Activated naive CD8-positive, alpha-beta T cell treated with anti-CD3 and anti-CD28 coated beads, Interleukin-2, amount 10 ng/mL, durations not matched to agents 7 days and 5 days (primary cell): Measurements from ENCODE around the gene TMEM205. TPM values are rescaled to one million over a fixed set of nuclear protein-coding genes. Genes with fewer than 3 reads are reported as not detected.
"Not testable (repeated sequence)": the region's sequence is repeated elsewhere in the genome, so short reads cannot be mapped to it uniquely, and the experiment has no call there.

Experiments
- ATAC-seq: fragments of 150-1000 bp; cut with Tn5 transposase; one replicate; pipeline ENCODE4 v1.10.0; 2021; ENCODE audit warnings: low read depth, moderate library complexity
- POLR2A ChIA-PET: fragments of 350-600 bp; sonication (Branson Sonifier 250); formaldehyde crosslinking; loops from one replicate; lab custom pipeline; 2021; ENCODE audit warnings: antibody characterized with exemption; lab: Charles Lee
- DNase-seq: peaks from one replicate; pipeline ENCODE4 v3.0.0; 2021
- H3K27ac Mint-ChIP-seq: one replicate; pipeline ENCODE4 v1.8.0; 2022; ENCODE audit warnings: mild to moderate bottlenecking, mixed read lengths
- H3K27me3 Mint-ChIP-seq: one replicate; pipeline ENCODE4 v1.8.0; 2022; ENCODE audit warnings: mild to moderate bottlenecking, moderate library complexity, mixed read lengths
- H3K36me3 Mint-ChIP-seq: one replicate; pipeline ENCODE4 v1.8.0; 2021; ENCODE audit warnings: mild to moderate bottlenecking, mixed read lengths
- H3K4me1 Mint-ChIP-seq: one replicate; pipeline ENCODE4 v1.8.0; 2021; ENCODE audit warnings: mixed read lengths
- H3K4me3 Mint-ChIP-seq: one replicate; pipeline ENCODE4 v1.8.0; 2022; ENCODE audit warnings: mild to moderate bottlenecking, moderate library complexity, mixed read lengths
- H3K9me3 Mint-ChIP-seq: one replicate; pipeline ENCODE4 v1.8.0; 2021; ENCODE audit warnings: mixed read lengths
- total RNA-seq, 2 experiments: library from RNA; stranded (reverse); gene quantifications; one replicate each; pipeline ENCODE4 v1.2.3, GENCODE V29; 2021

Gene TMEM205
- total RNA-seq, 2 experiments from 2014 or later, result 29.4 to 35.2 TPM

- Mint-ChIP-seq H3K36me3 (peaks cover 1% of the 10 kb centered on the region), H3K9me3 (no peaks in the 10 kb centered on the region), H3K27me3 (no peaks in the 10 kb centered on the region), H3K4me1 (peaks cover 1% of the 10 kb centered on the region), H3K4me3 (no peak overlapping the region), H3K27ac (no peak overlapping the region)
- POLR2A ChIA-PET, result interaction anchor here (0.6 to 1.2 kb wide), 2 partner anchors 13 to 17 kb away, joined by 3 to 4 read pairs; no protein-coding TSS in a partner anchor
- no peak for DNase-seq
- ATAC-seq, result no peak
Measured at GRCh38 chr19:11364296-11364904, 18.3 kb upstream of the TMEM205 start.

- POLR2A ChIA-PET, result interaction anchor here (1.2 kb wide), 1 partner anchor 17 kb away, joined by 3 read pairs; no protein-coding TSS in a partner anchor
- no peak for ATAC-seq
- DNase-seq, result no peak
- Mint-ChIP-seq H3K4me1 (peaks cover 1% of the 10 kb centered on the region), H3K9me3 (no peaks in the 10 kb centered on the region), H3K4me3 (no peak overlapping the region), H3K27me3 (peaks cover 3% of the 10 kb centered on the region), H3K27ac (no peak overlapping the region), H3K36me3 (peaks cover 1% of the 10 kb centered on the region)
Measured at GRCh38 chr19:11363881-11364280, 17.8 kb upstream of the TMEM205 start.

GRCh38 chr19:11361771-11362731, 16.0 kb upstream of the TMEM205 start:
- Mint-ChIP-seq H3K4me3 (no peak overlapping the region), H3K4me1 (peaks cover 1% of the 10 kb centered on the region), H3K9me3 (no peaks in the 10 kb centered on the region), H3K36me3 (peaks cover 1% of the 10 kb centered on the region), H3K27me3 (peaks cover 10% of the 10 kb centered on the region), H3K27ac (no peak overlapping the region)
- DNase-seq (no peak), ATAC-seq (no peak)
- POLR2A ChIA-PET, result interaction anchor here (1.1 kb wide), 1 partner anchor 38 kb away, joined by 4 read pairs; no protein-coding TSS in a partner anchor

GRCh38 chr19:11361037-11361770, 15.1 kb upstream of the TMEM205 start:
- Mint-ChIP-seq H3K36me3 (no peaks in the 10 kb centered on the region), H3K27ac (no peak overlapping the region), H3K27me3 (peaks cover 16% of the 10 kb centered on the region), H3K9me3 (no peaks in the 10 kb centered on the region), H3K4me1 (peaks cover 1% of the 10 kb centered on the region), H3K4me3 (no peak overlapping the region)
- POLR2A ChIA-PET, result interaction anchor here (1.1 kb wide), 1 partner anchor 37 kb away, joined by 4 read pairs; no protein-coding TSS in a partner anchor
- no peak for ATAC-seq
- DNase-seq, result no peak

- POLR2A ChIA-PET, result no interaction called here
- ATAC-seq (no peak), DNase-seq (no peak)
- peaks cover 22% of the 10 kb centered on the region for H3K27me3 Mint-ChIP-seq
- H3K36me3 Mint-ChIP-seq, result peaks cover 2% of the 10 kb centered on the region
- H3K4me1 Mint-ChIP-seq, result peaks cover 7% of the 10 kb centered on the region
- no peak overlapping the region for H3K27ac Mint-ChIP-seq
- no peak overlapping the region for H3K4me3 Mint-ChIP-seq
- no peaks in the 10 kb centered on the region for H3K9me3 Mint-ChIP-seq
Measured at GRCh38 chr19:11359421-11359820, 13.4 kb upstream of the TMEM205 start.

GRCh38 chr19:11356676-11357550, 10.8 kb upstream of the TMEM205 start:
- no peak for ATAC-seq
- no peak overlapping the region for H3K27ac Mint-ChIP-seq
- H3K9me3 Mint-ChIP-seq, result no peaks in the 10 kb centered on the region
- no peak overlapping the region for H3K4me3 Mint-ChIP-seq
- POLR2A ChIA-PET, result no interaction called here
- H3K4me1 Mint-ChIP-seq, result peaks cover 7% of the 10 kb centered on the region
- H3K36me3 Mint-ChIP-seq, result peaks cover 2% of the 10 kb centered on the region
- peaks cover 24% of the 10 kb centered on the region for H3K27me3 Mint-ChIP-seq
- no peak for DNase-seq

GRCh38 chr19:11356074-11356397, 10.0 kb upstream of the TMEM205 start:
- H3K36me3 Mint-ChIP-seq, result peaks cover 2% of the 10 kb centered on the region
- no peaks in the 10 kb centered on the region for H3K9me3 Mint-ChIP-seq
- ATAC-seq (no peak), DNase-seq (no peak)
- no peak overlapping the region for H3K27ac Mint-ChIP-seq
- POLR2A ChIA-PET, result no interaction called here
- H3K4me3 Mint-ChIP-seq, result peak overlapping the region; percentile 62
- H3K4me1 Mint-ChIP-seq, result peaks cover 5% of the 10 kb centered on the region
- H3K27me3 Mint-ChIP-seq, result peaks cover 24% of the 10 kb centered on the region

GRCh38 chr19:11355160-11356073, 9.3 kb upstream of the TMEM205 start, which contains the start of gene PLPPR2:
Gene PLPPR2 (plus strand): TSS chr19:11355432. CDS start chr19:11357674, 2,242 bp downstream.
- DNase-seq (peak; percentile 87), ATAC-seq (peak; percentile 82)
- no peaks in the 10 kb centered on the region for H3K9me3 Mint-ChIP-seq
- peaks cover 24% of the 10 kb centered on the region for H3K27me3 Mint-ChIP-seq
- H3K27ac Mint-ChIP-seq, result no peak within 1 kb of the TSS
- H3K36me3 Mint-ChIP-seq, result peaks cover 2% of the 10 kb centered on the region
- POLR2A ChIA-PET, result no interaction called here
- H3K4me1 Mint-ChIP-seq, result peaks cover 5% of the 10 kb centered on the region
- peak within 1 kb of the TSS; percentile 62 for H3K4me3 Mint-ChIP-seq

- POLR2A ChIA-PET, result not testable (repeated sequence)
Measured at GRCh38 chr19:11354102-11354501, 8.0 kb upstream of the TMEM205 start.

GRCh38 chr19:11349171-11349570, 3.1 kb upstream of the TMEM205 start:
- Mint-ChIP-seq H3K4me1 (peaks cover 22% of the 10 kb centered on the region), H3K27ac (no peak overlapping the region), H3K9me3 (peaks cover 7% of the 10 kb centered on the region), H3K4me3 (no peak overlapping the region), H3K36me3 (peaks cover 4% of the 10 kb centered on the region), H3K27me3 (peaks cover 1% of the 10 kb centered on the region)
- no peak for DNase-seq
- no peak for ATAC-seq
- POLR2A ChIA-PET, result interaction anchor here (1.2 kb wide), 1 partner anchor 26 kb away, joined by 3 read pairs; no protein-coding TSS in a partner anchor

More at GRCh38 chr19:11354102-11354501, 8.0 kb upstream of the TMEM205 start:
- ATAC-seq, H3K4me1 Mint-ChIP-seq, DNase-seq, H3K27ac Mint-ChIP-seq, H3K36me3 Mint-ChIP-seq, H3K4me3 Mint-ChIP-seq, H3K9me3 Mint-ChIP-seq: not testable (repeated sequence)
- H3K27me3 Mint-ChIP-seq, result peaks cover 22% of the 10 kb centered on the region

GRCh38 chr19:11347546-11348039, 1.5 kb upstream of the TMEM205 start:
- Mint-ChIP-seq H3K27ac (peak overlapping the region; percentile 32), H3K4me3 (peak overlapping the region; percentile 92), H3K9me3 (peaks cover 7% of the 10 kb centered on the region), H3K36me3 (peaks cover 4% of the 10 kb centered on the region), H3K4me1 (peaks cover 22% of the 10 kb centered on the region), H3K27me3 (no peaks in the 10 kb centered on the region)
- DNase-seq (no peak), ATAC-seq (no peak)
- POLR2A ChIA-PET, result interaction anchor here (1.6 to 2.4 kb wide), 3 partner anchors 15 to 28 kb away, joined by 5 to 23 read pairs (median 13); partner anchors contain the start of gene SWSAP1
